Uterus (tissue), 4 donors: Measurements from ENCODE around the gene ADPRM. TPM values are rescaled to one million over a fixed set of nuclear protein-coding genes. Genes with fewer than 3 reads are reported as not detected.

Experiments used
- DNase-seq, 2 donors: peaks; one replicate each; pipeline ENCODE4 v3.0.0-alpha.2; 2019 to 2020
- H3K27ac ChIP-seq, 2 donors: fragments of 200-600 bp; sonication (generic); 1 replicate in 1 of 2; 2 replicates in 1 of 2; pipeline ENCODE4 v1.5.1; 2016 to 2018
- H3K27me3 ChIP-seq, 2 donors: fragments of 200-600 bp; sonication (generic); one replicate each; pipeline ENCODE4 v1.5.1; 2018 to 2019; ENCODE audit warnings: control low read depth in 1 of 2
- H3K36me3 ChIP-seq, 2 donors: fragments of 200-600 bp; sonication (generic); one replicate each; pipeline ENCODE4 v1.5.1; 2019; ENCODE audit warnings: control low read depth in 1 of 2
- H3K4me1 ChIP-seq, 2 donors: fragments of 200-600 bp; sonication (generic); one replicate each; pipeline ENCODE4 v1.5.1; 2018 to 2019; ENCODE audit warnings: control low read depth in 1 of 2
- H3K4me3 ChIP-seq, 2 donors: fragments of 200-600 bp; sonication (generic); 1 replicate in 1 of 2; 2 replicates in 1 of 2; pipeline ENCODE4 v1.5.1; 2018 to 2019; ENCODE audit warnings: mild to moderate bottlenecking in 1 of 2
- H3K9me3 ChIP-seq, 2 donors: fragments of 200-600 bp; sonication (generic); one replicate each; pipeline ENCODE4 v1.5.1; 2019; ENCODE audit warnings: control low read depth in 1 of 2
- POLR2A ChIP-seq, 2 donors: fragments of 450-650 bp; IDR thresholded peaks; one replicate each; pipeline ENCODE4 v1.6.1; 2016; ENCODE audit warnings: antibody characterized with exemption in 2 of 2, mild to moderate bottlenecking in 1 of 2, moderate library complexity in 1 of 2
- intact Hi-C: fragments of 100-400 bp; cut with DNase I; formaldehyde crosslinking; loops from one replicate; pipeline ENCODE4 v1.15.1; 2023; ENCODE audit warnings: low total_unique reads
- total RNA-seq, 4 donors: library from RNA; depleted of rRNA in 3 of 4; stranded (reverse); fragments of >200 nt in 3 of 4; gene quantifications; one replicate each; pipeline versions ENCODE4 v1.1.0 to v1.2.4, GENCODE V29; 2014 to 2023
- TF ChIP-seq, protein P1 (sequence below), 4 experiments: fragments of 200-600 bp in 2 of 4; fragments of 450-650 bp in 2 of 4; sonication (generic) in 2 of 4; IDR thresholded peaks; one replicate each; pipeline ENCODE4 v1.5.1; 2016 to 2019; ENCODE audit warnings: antibody characterized with exemption in 4 of 4, mild to moderate bottlenecking in 2 of 4, moderate library complexity in 1 of 4
- donor health status: DM: yes; HTN: yes; CAD: no.

The ADPRM gene
- total RNA-seq, 4 donors from 2014 or later = 14.0 to 32.6 (median 17.8) TPM

DNA sequence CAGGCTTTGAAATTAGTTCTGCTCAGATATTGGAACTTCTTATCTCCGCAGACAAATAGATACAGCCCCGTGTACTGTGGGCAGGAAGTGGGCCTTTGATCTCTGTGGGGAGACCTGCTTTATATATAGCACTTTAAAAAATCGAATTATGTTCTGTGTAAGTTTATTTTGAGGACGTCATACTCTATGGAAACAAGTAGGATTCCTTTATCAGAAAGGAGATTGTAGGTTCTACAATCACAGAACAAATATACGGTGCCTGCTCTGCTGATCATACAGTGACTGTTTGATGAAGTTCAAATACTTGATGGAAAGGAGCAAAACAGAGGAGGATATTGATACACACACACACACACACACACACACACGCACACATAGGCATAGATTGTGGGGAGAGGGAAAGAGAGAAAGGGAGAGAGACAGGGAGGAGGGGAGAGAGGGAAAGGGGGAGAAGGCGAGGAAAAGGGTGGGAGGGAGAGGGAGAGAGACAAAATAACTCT is 47.2 kb downstream of the ADPRM start:
- H3K27ac ChIP-seq = no peak overlapping the region
- no peak for DNase-seq
- no peaks in the 10 kb centered on the region for H3K9me3 ChIP-seq
- no peaks in the 10 kb centered on the region for H3K4me1 ChIP-seq
- no peaks in the 10 kb centered on the region for H3K36me3 ChIP-seq
- H3K27me3 ChIP-seq = no peaks in the 10 kb centered on the region
- H3K4me3 ChIP-seq = no peak overlapping the region
- intact Hi-C loops = no loop called here
- no peak for TF ChIP-seq POLR2A (IDR thresholded peaks at IDR 0.05)
- TF ChIP-seq, protein P1, sequence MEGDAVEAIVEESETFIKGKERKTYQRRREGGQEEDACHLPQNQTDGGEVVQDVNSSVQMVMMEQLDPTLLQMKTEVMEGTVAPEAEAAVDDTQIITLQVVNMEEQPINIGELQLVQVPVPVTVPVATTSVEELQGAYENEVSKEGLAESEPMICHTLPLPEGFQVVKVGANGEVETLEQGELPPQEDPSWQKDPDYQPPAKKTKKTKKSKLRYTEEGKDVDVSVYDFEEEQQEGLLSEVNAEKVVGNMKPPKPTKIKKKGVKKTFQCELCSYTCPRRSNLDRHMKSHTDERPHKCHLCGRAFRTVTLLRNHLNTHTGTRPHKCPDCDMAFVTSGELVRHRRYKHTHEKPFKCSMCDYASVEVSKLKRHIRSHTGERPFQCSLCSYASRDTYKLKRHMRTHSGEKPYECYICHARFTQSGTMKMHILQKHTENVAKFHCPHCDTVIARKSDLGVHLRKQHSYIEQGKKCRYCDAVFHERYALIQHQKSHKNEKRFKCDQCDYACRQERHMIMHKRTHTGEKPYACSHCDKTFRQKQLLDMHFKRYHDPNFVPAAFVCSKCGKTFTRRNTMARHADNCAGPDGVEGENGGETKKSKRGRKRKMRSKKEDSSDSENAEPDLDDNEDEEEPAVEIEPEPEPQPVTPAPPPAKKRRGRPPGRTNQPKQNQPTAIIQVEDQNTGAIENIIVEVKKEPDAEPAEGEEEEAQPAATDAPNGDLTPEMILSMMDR (IDR thresholded peaks at IDR 0.05) = no peak

GRCh38 chr17:10745231-10745630 is 47.8 kb downstream of the ADPRM start:
- no peak overlapping the region for H3K27ac ChIP-seq
- no peaks in the 10 kb centered on the region for H3K36me3 ChIP-seq
- DNase-seq = no peak
- no peaks in the 10 kb centered on the region for H3K27me3 ChIP-seq
- no peaks in the 10 kb centered on the region for H3K4me1 ChIP-seq
- H3K4me3 ChIP-seq = no peak overlapping the region
- intact Hi-C loops = no loop called here
- no peaks in the 10 kb centered on the region for H3K9me3 ChIP-seq
- TF ChIP-seq POLR2A (IDR thresholded peaks at IDR 0.05) = no peak
- TF ChIP-seq, protein P1 (IDR thresholded peaks at IDR 0.05) = no peak

DNA sequence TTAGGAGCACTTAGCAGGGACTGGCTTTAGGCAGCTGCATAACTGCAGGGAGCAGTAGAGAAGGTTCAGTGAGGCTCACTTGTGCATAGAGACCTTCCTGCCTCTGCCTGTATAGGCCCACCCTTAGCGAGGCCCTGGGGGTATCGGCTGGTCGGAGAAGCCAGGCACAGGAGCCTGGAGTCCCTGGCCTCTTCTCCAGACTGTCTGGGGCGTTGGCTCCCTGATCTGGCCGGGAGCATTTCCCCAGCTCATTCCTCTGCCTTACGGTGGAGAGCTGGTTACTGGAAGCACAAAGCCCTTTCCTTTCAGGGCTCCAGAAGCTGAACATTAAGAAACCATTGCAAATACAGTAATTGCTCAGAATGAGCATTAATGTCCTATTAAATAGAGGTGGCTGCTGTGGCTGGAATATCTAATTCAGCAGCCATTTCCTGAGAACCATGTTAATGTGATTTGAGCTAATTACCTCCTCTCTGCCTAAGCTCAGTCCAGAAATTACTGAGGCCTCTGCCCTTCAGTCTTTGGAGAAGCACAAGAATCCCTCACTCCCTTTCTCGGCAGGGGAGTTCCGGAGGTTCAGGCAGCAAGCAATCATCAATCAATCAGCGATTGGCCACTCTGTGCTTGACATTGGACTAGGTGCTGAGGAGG is 51.3 kb downstream of the ADPRM start:
- no peaks in the 10 kb centered on the region for H3K27me3 ChIP-seq
- intact Hi-C loops = no loop called here
- no peaks in the 10 kb centered on the region for H3K9me3 ChIP-seq
- no peaks in the 10 kb centered on the region for H3K4me1 ChIP-seq
- no peak overlapping the region for H3K4me3 ChIP-seq
- TF ChIP-seq, protein P1 (IDR thresholded peaks at IDR 0.05) = no peak
- no peak for TF ChIP-seq POLR2A (IDR thresholded peaks at IDR 0.05)
- H3K27ac ChIP-seq = no peak overlapping the region
- no peaks in the 10 kb centered on the region for H3K36me3 ChIP-seq
- no peak for DNase-seq

DNA sequence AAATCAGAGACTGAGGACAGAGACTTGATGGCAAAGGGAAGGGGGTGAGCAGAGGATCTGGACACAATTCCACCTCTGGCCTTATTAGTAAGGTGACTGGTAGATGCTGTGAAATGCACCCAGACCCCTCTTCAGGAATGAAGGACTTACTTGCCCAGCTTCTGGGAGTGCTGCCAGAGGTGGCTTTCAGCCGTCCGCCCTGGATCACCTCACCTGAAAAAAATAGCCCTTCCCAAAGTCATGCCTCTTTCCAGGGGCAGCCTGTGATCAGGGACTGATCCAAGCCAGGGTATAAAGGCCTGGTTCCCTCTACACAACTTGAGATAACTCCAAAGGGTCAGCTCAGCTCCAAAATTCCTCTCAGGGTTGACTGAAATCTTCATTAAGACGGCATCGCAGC is 52.8 kb downstream of the ADPRM start:
- no peaks in the 10 kb centered on the region for H3K4me1 ChIP-seq

GRCh38 chr17:10751563-10751962 is 54.2 kb downstream of the ADPRM start:
- H3K4me1 ChIP-seq = no peaks in the 10 kb centered on the region
- no peaks in the 10 kb centered on the region for H3K27me3 ChIP-seq
- no peak for DNase-seq
- TF ChIP-seq, protein P1 (IDR thresholded peaks at IDR 0.05) = no peak
- no peak for TF ChIP-seq POLR2A (IDR thresholded peaks at IDR 0.05)
- no peak overlapping the region for H3K27ac ChIP-seq
- no peaks in the 10 kb centered on the region for H3K9me3 ChIP-seq
- no peaks in the 10 kb centered on the region for H3K36me3 ChIP-seq
- no peak overlapping the region for H3K4me3 ChIP-seq
- intact Hi-C loops = no loop called here

More for the DNA sequence above, 52.8 kb downstream of the ADPRM start:
- no peaks in the 10 kb centered on the region for H3K36me3 ChIP-seq
- H3K9me3 ChIP-seq = no peaks in the 10 kb centered on the region
- H3K4me3 ChIP-seq = no peak overlapping the region
- H3K27ac ChIP-seq = no peak overlapping the region
- DNase-seq = no peak
- no peaks in the 10 kb centered on the region for H3K27me3 ChIP-seq
- no peak for TF ChIP-seq POLR2A (IDR thresholded peaks at IDR 0.05)
- TF ChIP-seq, protein P1 (IDR thresholded peaks at IDR 0.05) = no peak
- intact Hi-C loops = no loop called here
